ENCODE results near the gene AKAP13.

Gene AKAP13

GRCh38 chr15:85749261-85750151 is 369.1 kb downstream of the AKAP13 start:
- DNase-seq: no peak

DNA sequence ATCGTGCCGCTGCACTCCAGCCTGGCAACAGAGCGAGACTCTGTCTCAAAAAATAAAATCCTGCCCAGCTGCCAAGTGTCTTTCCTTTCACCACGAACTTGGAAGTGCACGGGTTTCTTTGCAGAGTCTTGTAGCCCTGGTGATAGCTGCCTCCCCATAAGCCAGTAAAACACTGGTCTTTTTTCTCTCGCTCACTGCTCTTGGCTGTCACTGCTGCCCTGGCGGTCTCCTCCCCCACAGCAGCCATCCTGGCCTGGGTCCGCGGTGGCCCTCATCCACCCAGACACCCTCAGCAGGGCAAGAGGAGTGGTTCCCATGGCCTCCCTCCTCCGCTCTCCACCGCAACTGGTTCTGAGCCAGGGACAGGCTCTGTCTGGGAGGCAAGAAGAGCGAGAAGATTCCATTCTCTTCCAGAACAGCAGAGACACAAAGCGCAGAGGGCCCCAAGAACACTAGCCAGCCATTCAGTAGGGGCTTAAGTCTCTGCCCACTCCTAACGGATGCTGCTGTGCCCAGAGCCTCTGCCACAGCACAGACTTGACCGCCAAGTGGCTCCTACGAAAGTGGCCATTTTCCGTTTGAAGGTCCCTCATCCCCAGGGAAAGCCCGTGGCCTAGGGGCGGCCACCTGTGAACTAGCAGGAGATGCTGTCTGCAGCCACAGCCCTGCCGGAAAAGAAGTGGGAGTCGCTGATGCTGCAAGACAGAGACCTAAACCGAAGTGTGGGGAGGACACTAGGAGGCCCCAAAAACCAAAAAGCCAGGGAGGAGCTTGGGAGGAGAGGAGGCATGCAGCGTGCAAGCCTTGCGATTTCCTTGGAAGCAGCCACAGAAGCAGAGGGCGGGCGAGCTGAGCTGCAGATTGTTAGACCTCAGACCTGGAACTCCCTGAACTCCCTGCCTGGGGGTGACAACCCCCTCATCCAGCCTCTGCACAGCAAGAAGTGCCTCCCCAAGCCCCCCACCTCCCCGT is 370.2 kb downstream of the AKAP13 start:
- DNase-seq: no peak

DNA sequence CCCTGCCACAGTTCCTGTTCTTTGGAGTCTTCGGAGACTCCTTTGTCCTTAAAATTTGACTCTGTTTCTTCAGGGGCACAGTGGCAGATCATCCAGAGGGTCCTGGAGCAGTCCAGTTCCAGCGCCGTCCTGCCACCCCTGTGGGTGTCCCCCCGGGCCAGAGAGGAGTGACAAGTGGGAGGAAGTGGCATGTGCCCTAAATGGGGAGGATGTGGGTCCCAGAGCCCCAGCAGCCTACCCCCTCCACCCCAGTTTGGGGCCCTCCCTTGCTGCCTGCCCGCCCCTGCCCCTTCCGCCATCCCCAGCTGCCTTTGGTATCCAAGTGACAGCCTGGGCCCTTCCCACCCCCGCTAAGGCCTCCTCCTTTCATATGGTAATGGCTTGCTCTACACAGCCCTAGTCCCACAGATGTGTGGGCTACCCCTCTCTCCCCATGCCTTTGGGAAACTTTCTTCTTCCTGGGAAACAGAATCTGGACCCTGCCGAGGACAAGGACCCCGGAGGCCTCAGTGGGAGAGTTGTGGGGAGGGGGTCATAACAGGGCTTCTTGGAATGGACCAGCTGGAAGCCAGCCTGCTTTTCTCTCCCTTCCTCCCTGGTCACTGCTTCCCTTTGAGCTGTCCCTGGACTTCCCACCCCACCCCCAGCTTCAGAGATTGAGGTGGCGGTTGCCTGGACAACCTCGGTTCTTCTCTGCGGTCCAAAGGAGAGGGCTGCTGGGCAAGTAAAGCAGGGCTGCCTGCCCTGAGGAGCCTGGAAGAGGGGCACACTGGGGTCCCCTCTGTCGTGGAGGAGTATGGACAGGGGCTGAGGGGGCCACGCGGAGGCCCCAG is 371.1 kb downstream of the AKAP13 start:
- DNase-seq: no peak

GRCh38 chr15:85752124-85752475 is 371.7 kb downstream of the AKAP13 start:
- DNase-seq: no peak

DNA sequence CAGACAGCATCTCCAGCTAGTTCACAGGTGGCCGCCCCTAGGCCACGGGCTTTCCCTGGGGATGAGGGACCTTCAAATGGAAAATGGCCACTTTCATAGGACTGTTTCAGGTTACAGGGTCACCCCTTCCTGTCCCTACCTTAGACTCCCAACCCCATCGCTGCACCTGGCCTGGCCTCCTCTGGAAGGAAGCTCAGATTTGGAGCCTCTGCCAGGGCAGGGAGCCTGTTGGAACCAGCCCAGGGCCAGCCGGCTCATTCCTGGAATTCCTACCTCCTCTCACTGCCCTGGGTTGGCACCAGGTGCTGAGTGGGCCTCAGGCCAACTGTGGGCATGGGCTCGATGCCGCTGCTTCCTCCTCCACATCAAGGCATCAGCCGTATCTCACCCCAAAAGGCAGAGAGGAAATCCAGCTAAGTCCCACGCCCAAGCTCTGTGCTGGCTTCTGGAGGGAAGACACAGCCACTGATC is 372.1 kb downstream of the AKAP13 start:
- DNase-seq: no peak

DNA sequence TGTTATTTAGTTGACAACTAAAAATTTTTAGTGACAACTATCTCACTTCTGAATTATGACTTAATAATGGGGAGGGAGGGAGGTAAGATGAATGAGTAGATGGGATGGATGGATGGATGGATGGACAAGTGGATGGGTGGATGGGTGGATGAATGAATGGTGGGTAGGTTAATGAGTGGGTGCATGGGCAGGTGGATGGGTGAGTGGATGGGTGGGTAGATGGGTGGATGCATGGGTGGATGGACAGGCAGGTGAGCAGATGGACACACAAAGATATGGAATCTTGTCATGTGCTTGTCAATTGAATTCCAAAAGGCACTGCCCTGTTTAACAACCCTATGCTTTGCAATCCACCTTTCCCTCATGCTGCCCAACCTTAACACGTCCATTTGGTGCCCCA is 372.9 kb downstream of the AKAP13 start:
- no peak for DNase-seq

DNA sequence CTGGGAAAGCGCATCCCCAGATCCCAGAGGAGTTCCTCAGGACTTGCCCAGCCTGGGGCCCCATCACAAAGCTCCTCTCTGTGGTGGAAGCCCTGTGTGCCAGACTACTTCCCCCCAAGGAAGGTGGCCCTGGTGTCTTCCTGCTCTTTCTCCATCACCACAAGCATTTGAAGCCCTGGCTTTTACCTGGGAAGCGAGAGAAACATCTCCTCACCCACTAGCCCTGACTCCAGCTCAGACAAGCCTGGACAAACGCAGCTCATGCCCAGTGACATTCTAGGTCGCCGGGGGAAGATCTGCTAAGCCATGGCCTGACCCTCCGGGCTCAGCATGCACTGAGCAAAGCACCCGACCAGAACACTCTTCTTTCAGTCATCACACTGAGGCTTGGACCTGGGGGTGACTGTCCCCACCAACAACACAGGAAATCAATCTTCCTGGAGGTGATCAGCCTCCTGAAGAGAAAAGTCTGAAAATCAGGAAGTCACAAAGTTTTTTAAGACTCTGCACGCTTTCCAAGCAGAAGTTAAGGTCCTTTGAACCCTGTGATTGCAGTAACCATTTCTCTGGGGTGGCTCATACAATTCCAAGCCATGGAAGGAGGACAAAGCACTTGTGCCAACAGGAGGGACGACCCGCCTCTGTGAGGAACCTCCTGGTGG is 373.5 kb downstream of the AKAP13 start:
- no peak for DNase-seq

DNA sequence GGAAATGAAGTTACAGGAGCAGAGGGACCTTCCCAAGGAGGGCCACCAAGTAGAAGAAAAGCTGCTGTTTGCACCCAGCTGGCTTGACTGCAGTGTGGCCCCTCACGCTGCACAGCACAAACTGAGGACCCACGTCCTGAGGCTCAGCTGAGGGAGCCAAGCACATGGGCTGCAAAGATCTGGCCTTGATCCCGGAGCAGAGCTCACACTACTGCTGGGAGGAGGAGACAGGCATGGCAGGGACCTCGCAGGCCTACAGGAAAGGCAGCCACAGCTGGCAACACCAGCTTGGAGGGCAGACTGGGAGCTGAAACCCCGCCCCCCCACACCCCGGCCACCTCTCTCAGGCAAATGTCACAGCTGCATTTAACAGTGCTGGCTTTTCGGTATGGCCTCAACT is 374.6 kb downstream of the AKAP13 start:
- no peak for DNase-seq

DNA sequence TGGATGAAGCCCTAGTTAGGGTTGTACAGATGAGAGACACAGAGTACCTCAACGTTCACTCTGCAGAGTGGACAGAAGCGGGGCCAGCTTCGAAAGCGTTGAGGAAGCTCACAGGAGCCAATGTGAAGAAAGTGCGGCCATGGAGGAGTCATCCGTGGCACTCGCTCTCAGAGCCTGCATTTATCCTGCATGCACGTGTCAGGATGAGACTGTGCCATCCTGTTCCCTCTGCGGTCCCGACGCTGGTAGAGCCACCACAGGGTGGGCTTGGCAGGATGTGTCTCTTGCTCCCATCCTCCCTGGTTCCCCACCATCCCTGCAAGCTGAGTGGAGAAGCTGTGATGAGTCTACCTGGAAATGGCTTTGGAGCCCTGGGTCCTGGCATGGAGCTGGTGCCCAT is 375.1 kb downstream of the AKAP13 start:
- DNase-seq: no peak

DNA sequence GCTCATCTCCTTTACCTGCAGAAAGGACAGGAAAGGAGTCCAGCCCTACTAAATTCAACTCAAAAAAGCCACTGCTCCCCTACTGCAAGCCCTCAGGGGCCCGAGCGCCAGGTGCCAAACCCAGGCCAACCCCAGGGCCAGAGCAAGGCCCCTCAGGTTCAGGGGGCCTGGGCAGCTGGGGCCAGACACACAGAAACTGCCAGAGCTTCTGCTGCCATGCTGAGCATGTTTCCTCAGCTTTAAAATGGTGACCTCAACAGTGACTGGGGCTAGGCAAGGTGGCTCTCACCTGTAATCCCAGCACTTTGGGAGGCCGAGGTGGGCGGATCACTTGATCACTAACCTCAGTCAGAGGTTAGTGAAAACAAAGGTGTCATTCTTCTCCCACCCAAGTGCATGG is 375.5 kb downstream of the AKAP13 start:
- no peak for DNase-seq

GRCh38 chr15:85756411-85757072 is 376.1 kb downstream of the AKAP13 start:
- no peak for DNase-seq

DNA sequence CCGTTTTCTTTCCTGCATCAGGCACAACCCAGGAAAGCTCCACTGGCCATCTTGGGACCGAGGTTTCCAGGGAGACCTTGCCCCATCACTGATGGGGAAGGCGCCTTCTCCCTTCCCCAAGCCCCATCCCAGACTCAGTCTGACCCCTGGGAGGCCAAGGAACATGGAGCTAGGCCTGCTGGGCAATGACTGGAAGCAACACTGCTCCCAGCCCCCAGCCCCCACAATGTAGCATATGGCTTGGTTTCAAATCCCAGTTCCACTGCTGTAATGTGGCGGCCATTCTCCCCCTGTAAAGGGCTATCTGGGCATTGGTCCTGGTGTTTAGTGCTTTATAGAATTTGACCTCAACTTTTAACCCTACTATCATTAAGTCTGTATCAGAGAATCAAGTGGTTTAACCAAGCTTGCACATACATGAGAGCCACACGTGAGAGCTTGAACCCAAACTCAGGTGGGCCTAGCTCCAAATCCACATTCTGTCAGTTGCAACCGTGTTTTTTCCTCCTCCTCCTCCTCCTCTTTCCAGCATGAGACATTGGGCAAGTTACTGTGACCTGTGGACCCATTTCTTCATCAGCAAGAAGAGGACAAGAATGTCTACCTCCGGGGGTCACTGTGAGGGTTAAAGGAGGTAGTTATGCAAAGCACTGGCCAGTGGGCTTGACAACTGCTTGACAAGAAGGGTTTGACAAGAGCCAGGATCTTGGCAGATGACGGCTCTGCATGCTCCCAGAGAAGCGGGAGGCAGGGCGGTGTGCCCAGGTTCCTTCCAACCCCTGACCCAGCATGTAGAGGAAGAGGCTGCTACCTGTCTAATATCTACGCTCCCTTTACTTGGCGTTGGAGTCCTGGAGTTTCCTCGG is 376.9 kb downstream of the AKAP13 start:
- no peak for DNase-seq

DNA sequence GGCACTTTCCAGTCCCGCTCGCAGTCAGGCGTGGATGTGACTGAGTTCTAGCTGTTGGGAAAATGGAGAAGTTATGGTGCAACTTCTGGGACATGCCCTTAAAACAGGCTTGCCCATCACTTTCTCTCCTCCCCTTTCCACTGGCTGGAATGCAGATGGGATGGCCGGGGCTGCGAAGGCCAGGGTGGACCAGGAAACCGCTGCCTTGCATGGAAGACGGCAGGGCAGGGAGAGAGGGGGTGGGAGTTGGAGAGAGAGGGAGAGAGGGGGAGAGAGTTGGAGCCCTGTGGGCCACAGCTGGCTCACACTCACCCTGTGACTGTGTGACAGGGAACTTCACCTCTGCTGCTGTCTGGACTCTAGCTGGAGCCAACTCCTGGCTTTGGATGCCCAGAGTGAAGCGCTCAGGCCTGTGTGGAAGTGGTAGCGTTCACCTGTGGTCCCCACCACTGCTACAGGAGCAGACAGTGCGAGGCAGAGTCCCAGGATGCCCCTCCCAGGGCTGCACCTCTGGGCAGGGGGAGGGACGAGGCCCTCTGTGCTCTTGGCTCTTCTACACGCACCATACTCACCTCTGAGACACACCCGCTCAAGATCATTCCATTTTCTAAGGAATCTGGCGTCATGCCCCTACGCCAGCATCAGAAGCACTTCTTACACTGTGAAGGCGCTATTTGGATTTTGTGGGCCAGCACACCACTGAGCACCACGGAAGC is 377.7 kb downstream of the AKAP13 start:
- DNase-seq: no peak

DNA sequence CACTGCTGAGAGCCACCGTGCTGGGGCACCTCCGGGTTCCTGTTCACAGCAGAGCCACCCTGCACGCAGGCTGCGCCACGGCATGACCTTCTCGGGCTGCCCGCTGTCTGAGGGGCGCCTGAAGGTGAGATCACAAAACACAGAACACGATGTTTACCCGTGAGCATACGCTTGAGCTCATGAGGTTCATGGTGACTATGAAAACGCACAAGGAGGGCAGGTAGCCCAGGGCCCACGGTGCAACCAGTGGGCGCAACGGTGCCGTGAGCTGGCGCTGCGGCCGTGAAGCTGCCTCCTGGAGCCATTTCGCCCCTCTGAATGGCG is 378.2 kb downstream of the AKAP13 start:
- DNase-seq: no peak

- DNase-seq: no peak
These were observed 379.0 kb downstream of the AKAP13 start for GRCh38 chr15:85759376-85759775.

GRCh38 chr15:85760049-85760448 is 379.6 kb downstream of the AKAP13 start:
- DNase-seq: no peak

- DNase-seq: no peak
These were observed 380.3 kb downstream of the AKAP13 start for GRCh38 chr15:85760531-85761371.

DNA sequence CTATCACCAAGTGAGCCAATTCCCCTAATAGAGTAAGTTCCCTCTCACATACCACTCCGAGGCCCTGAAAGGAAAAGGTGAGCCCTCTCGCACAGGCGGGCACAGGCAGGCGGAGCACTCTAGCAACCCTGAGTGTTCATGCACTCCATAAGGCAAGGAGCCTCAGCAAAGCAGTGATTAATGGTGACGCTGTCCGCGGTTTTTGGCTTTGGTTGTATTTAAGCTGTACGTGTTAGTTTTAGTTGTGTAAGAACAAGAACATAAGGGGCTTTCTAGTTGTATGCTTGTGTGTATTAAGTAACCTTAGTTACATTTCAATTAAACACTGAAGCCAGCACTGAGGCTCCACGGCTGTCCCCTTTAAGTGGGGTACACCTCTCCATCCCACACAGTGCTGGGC is 381.2 kb downstream of the AKAP13 start:
- DNase-seq: no peak
